HepG2 (cell line): ENCODE data around the gene MRPL51. TPM values are rescaled to one million over a fixed set of nuclear protein-coding genes. Genes with fewer than 3 reads are reported as not detected.

Experiments used
- EED ChIP-seq: sonication (generic); formaldehyde crosslinking; IDR thresholded peaks from 2 replicates; pipeline ENCODE4 v1.5.0; 2020; ENCODE audit warnings: mild to moderate bottlenecking, missing genetic modification reagents
- HDAC6 ChIP-seq: fragments of 200-600 bp; sonication (generic); IDR thresholded peaks from 2 replicates; pipeline ENCODE4 v1.7.0; 2017; ENCODE audit warnings: mild to moderate bottlenecking, antibody characterized with exemption, low read length, low read depth
- MIER2 ChIP-seq: IDR thresholded peaks from 2 replicates; pipeline ENCODE4 v1.6.1; 2016; ENCODE audit warnings: missing biosample characterization, missing genetic modification reagents
- NFYB ChIP-seq: sonication (generic); formaldehyde crosslinking; IDR thresholded peaks from 2 replicates; pipeline ENCODE4 v1.4.0; 2020; ENCODE audit warnings: missing genetic modification reagents
- PAF1 ChIP-seq: IDR thresholded peaks from 2 replicates; pipeline ENCODE4 v1.6.1; 2016; ENCODE audit warnings: missing genetic modification reagents, missing compliant biosample characterization
- PCBP1 ChIP-seq: fragments of 200-400 bp; formaldehyde crosslinking; IDR thresholded peaks from 2 replicates; pipeline ENCODE4 v1.6.1; 2017; ENCODE audit warnings: mild to moderate bottlenecking, low read depth, low read length, borderline replicate concordance
- SETDB1 ChIP-seq: sonication (generic); formaldehyde crosslinking; IDR thresholded peaks from 2 replicates; pipeline ENCODE4 v1.5.1; 2020; ENCODE audit warnings: missing genetic modification reagents, mild to moderate bottlenecking, borderline replicate concordance
- ZFP41 ChIP-seq: sonication (generic); formaldehyde crosslinking; IDR thresholded peaks from 2 replicates; pipeline ENCODE4 v1.4.0; 2020; ENCODE audit warnings: mild to moderate bottlenecking, missing genetic modification reagents, borderline replicate concordance
- ZFP90 ChIP-seq: sonication (generic); formaldehyde crosslinking; IDR thresholded peaks from 2 replicates; pipeline ENCODE4 v1.8.0; 2022; ENCODE audit warnings: missing genetic modification reagents, mild to moderate bottlenecking, inconsistent platforms, borderline replicate concordance
- ZNF138 ChIP-seq: sonication (generic); formaldehyde crosslinking; IDR thresholded peaks from 2 replicates; pipeline ENCODE4 v1.5.0; 2020; ENCODE audit warnings: mild to moderate bottlenecking, low read depth, missing genetic modification reagents
- ZNF607 ChIP-seq: sonication (generic); formaldehyde crosslinking; IDR thresholded peaks from 2 replicates; pipeline ENCODE4 v1.5.1; 2020; ENCODE audit warnings: missing genetic modification reagents, mild to moderate bottlenecking, borderline replicate concordance
- polyA plus RNA-seq, 8 experiments: library from polyadenylated mRNA; depleted of rRNA in 3 of 8; stranded (reverse) in 7 of 8; unstranded in 1 of 8; fragments of >200 nt; fragmentation: Illumina TruSeq in 4 of 8; extraction: Trizol in 4 of 8; gene quantifications; 2 replicates each; pipeline versions ENCODE4 v1.2.1 to v1.2.3, GENCODE V29; 2011 to 2016; ENCODE audit warnings: low read depth in 4 of 8, missing spikeins in 1 of 8, mixed read lengths in 1 of 8; ENCODE audit not compliant: insufficient read depth in 1 of 8
- total RNA-seq, 5 experiments: library from RNA; depleted of rRNA; stranded (reverse); fragments of >200 nt; fragmentation: Illumina TruSeq; extraction: Trizol; gene quantifications; 2 replicates each; pipeline ENCODE4 v1.2.3, GENCODE V29; 2016; ENCODE audit warnings: low read depth in 1 of 5
- TF ChIP-seq, protein P1 (sequence below): sonication (generic); formaldehyde crosslinking; IDR thresholded peaks from 2 replicates; pipeline ENCODE4 v1.5.0; 2020; ENCODE audit warnings: missing genetic modification reagents, mild to moderate bottlenecking, borderline replicate concordance
- TF ChIP-seq, protein P2 (sequence below): sonication (generic); formaldehyde crosslinking; IDR thresholded peaks from 2 replicates; pipeline ENCODE4 v1.4.0; 2020; ENCODE audit warnings: mild to moderate bottlenecking, missing genetic modification reagents

Gene MRPL51
- total and polyA plus RNA-seq, 2 of the 13 experiments (the other 11 are each of a cell fraction or from before 2014, with no cell fraction given), result 64.8 to 278 TPM

- TF ChIP-seq, protein P1, sequence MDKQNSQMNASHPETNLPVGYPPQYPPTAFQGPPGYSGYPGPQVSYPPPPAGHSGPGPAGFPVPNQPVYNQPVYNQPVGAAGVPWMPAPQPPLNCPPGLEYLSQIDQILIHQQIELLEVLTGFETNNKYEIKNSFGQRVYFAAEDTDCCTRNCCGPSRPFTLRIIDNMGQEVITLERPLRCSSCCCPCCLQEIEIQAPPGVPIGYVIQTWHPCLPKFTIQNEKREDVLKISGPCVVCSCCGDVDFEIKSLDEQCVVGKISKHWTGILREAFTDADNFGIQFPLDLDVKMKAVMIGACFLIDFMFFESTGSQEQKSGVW, result no peak
- no peak for TF ChIP-seq ZNF138 (CRISPR knock-in tag)
- TF ChIP-seq HDAC6, result no peak
- no peak for TF ChIP-seq SETDB1 (CRISPR knock-in tag)
- no peak for TF ChIP-seq PCBP1
- no peak for TF ChIP-seq PAF1 (CRISPR knock-in tag)
- TF ChIP-seq ZFP90, result no peak
- TF ChIP-seq ZFP41 (CRISPR knock-in tag), result no peak
- TF ChIP-seq NFYB (CRISPR knock-in tag), result no peak
- no peak for TF ChIP-seq MIER2 (CRISPR knock-in tag)
- TF ChIP-seq, protein P2, sequence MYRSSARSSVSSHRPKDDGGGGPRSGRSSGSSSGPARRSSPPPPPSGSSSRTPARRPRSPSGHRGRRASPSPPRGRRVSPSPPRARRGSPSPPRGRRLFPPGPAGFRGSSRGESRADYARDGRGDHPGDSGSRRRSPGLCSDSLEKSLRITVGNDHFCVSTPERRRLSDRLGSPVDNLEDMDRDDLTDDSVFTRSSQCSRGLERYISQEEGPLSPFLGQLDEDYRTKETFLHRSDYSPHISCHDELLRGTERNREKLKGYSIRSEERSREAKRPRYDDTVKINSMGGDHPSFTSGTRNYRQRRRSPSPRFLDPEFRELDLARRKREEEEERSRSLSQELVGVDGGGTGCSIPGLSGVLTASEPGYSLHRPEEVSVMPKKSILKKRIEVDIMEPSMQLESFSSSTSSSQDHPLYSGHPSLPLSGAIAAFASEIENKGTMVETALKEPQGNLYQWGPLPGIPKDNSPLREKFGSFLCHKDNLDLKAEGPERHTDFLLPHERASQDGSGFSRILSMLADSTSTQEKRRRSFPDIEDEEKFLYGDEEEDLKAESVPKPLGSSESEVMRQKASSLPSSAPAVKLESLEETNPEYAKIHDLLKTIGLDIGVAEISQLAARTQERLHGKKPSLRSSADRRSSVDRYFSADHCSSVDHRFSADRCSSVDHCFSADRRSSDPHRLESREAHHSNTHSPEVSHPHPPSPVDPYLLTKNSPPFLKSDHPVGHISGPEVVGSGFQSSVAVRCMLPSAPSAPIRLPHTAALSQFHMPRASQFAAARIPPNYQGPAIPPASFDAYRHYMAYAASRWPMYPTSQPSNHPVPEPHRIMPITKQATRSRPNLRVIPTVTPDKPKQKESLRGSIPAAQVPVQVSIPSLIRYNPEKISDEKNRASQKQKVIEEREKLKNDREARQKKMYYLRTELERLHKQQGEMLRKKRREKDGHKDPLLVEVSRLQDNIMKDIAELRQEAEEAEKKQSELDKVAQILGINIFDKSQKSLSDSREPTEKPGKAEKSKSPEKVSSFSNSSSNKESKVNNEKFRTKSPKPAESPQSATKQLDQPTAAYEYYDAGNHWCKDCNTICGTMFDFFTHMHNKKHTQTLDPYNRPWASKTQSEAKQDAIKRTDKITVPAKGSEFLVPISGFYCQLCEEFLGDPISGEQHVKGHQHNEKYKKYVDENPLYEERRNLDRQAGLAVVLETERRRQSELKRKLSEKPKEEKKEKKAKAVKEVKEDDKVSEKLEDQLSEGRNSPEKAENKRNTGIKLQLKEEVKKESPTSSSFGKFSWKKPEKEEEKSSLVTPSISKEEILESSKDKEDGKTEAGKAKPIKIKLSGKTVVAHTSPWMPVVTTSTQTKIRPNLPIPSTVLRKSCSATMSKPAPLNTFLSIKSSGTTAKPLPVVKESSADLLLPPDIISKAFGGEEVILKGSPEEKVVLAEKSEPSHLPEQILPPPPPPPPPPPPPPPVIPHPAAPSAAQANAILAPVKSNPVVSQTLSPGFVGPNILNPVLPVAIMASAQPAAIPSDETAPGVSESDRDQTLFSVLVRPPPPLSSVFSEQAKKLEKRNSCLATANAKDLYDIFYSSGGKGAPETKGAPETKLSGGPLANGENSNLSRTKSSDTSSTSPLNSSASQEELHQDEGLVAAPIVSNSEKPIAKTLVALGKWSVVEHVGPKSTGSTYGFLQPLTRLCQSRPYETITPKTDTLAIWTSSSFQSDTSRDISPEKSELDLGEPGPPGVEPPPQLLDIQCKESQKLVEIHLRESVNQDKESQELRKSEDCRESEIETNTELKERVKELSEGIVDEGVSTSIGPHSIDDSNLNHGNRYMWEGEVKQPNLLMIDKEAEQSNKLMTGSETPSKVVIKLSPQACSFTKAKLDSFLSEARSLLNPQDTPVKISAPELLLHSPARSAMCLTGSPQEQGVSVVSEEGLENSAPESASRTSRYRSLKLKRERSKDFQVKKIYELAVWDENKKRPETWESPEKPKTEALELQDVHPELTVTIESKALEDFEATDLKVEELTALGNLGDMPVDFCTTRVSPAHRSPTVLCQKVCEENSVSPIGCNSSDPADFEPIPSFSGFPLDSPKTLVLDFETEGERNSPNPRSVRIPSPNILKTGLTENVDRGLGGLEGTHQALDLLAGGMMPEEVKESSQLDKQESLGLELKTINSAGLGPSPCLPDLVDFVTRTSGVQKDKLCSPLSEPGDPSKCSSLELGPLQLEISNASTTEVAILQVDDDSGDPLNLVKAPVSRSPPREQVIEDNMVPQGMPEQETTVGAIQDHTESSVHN, result no peak
- no peak for TF ChIP-seq EED (CRISPR knock-in tag)
- TF ChIP-seq ZNF607, result no peak
These were observed 21.1 kb downstream of the MRPL51 start (continued) for GRCh38 chr12:6471989-6472360.
